ENCODE measurements around the gene CDX1. TPM values are rescaled to one million over a fixed set of nuclear protein-coding genes. Genes with fewer than 3 reads are reported as not detected.

The CDX1 gene
- total RNA-seq, 2 experiments from 2014 or later: not detected

DNA sequence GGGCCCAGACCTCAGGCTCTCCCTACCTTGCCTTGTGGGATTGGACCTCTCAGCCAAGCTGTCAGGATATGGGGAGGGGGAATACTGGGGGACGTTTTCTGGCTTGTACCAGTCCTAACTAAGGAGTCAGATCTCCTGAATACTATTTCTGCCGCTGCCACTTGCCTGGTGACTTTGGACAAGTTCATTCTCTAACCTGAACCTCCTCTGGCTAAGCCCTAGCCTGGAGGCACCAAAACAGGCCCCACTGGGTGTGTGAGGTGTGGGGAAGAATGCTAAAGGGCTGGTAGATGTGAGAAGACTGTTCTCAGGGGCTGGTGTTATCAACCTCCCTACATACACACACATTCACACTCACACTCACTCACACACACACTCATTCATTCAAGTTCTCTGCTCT is 24.4 kb downstream of the CDX1 start:
- Mint-ChIP-seq H3K4me3 (no peak overlapping the region), H3K27me3 (ENCODE audit: low read depth) (peaks cover 61% of the 10 kb centered on the region), H3K9me3 (ENCODE audit: insufficient read depth) (no peaks in the 10 kb centered on the region), H3K4me1 (ENCODE audit: low read depth) (no peaks in the 10 kb centered on the region), H3K36me3 (ENCODE audit: low read depth) (no peaks in the 10 kb centered on the region), H3K27ac (no peak overlapping the region)
- CTCF ChIA-PET: no interaction called here
- POLR2A ChIA-PET: no interaction called here
- ATAC-seq (no peak), DNase-seq (no peak)

- POLR2A ChIA-PET: no interaction called here
- H3K27me3 Mint-ChIP-seq (ENCODE audit: low read depth): peaks cover 57% of the 10 kb centered on the region
- CTCF ChIA-PET: interaction anchor here (1.5 kb wide), 1 partner anchor 17 kb away, joined by 3 read pairs; no protein-coding TSS in a partner anchor
Observed at GRCh38 chr5:150192462-150192861, 25.9 kb downstream of the CDX1 start.

DNA sequence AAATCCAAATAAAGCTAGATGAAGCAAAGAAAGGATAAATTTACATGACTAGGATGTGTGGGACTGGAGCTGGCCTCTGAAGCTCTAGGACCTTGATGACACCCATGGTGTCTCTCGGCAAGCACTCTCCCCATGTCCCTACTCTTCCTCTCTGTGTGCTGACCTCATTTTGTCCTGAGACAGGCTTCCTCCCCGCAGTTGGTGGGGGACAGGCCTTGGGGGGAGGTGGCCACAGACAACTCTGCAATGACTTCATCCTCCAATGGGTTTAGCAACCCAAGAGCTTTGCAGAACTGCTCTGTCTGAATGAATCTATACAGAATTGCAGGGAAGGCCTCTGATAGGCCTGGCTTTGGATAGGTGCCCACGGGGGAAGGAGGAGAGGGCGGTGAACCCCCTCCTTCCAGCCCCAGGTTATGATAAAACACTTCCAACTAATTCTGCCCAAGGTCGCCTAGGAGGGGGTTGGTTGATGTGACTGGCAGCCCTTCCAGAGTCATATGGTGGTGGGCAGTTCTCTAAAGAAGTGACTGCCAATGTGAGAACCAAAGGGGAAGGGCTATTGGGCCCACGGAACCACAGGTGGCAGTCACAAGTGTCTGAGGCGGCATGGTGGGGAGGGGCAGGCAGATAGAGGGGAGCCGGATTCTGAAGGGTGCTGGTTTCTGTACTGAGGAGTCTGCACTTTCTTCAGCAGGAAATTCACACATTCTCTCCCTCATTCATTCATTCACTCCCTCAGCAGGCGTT is 29.3 kb downstream of the CDX1 start:
- Mint-ChIP-seq H3K27ac (no peak overlapping the region), H3K36me3 (ENCODE audit: low read depth) (no peaks in the 10 kb centered on the region), H3K4me1 (ENCODE audit: low read depth) (no peaks in the 10 kb centered on the region), H3K4me3 (no peak overlapping the region), H3K27me3 (ENCODE audit: low read depth) (peaks cover 49% of the 10 kb centered on the region), H3K9me3 (ENCODE audit: insufficient read depth) (no peaks in the 10 kb centered on the region)
- POLR2A ChIA-PET: no interaction called here
- no peak for DNase-seq
- CTCF ChIA-PET: interaction anchor here (1.4 kb wide), 1 partner anchor 67 kb away, joined by 3 read pairs; no protein-coding TSS in a partner anchor
- no peak for ATAC-seq

More at GRCh38 chr5:150192462-150192861, 25.9 kb downstream of the CDX1 start:
- Mint-ChIP-seq H3K36me3 (ENCODE audit: low read depth) (no peaks in the 10 kb centered on the region), H3K4me3 (no peak overlapping the region), H3K4me1 (ENCODE audit: low read depth) (no peaks in the 10 kb centered on the region), H3K9me3 (ENCODE audit: insufficient read depth) (no peaks in the 10 kb centered on the region), H3K27ac (no peak overlapping the region)
- no peak for DNase-seq
- no peak for ATAC-seq

- ChIA-PET CTCF (interaction anchor here (1.3 to 1.4 kb wide), 2 partner anchors 34 to 67 kb away, joined by 3 to 4 read pairs; no protein-coding TSS in a partner anchor), POLR2A (no interaction called here)
- Mint-ChIP-seq H3K36me3 (ENCODE audit: low read depth) (no peaks in the 10 kb centered on the region), H3K4me3 (no peak overlapping the region), H3K9me3 (ENCODE audit: insufficient read depth) (no peaks in the 10 kb centered on the region), H3K27me3 (ENCODE audit: low read depth) (peaks cover 45% of the 10 kb centered on the region), H3K4me1 (ENCODE audit: low read depth) (no peaks in the 10 kb centered on the region), H3K27ac (no peak overlapping the region)
- no peak for DNase-seq
- ATAC-seq: no peak
Observed at GRCh38 chr5:150196514-150196913, 29.9 kb downstream of the CDX1 start.

DNA sequence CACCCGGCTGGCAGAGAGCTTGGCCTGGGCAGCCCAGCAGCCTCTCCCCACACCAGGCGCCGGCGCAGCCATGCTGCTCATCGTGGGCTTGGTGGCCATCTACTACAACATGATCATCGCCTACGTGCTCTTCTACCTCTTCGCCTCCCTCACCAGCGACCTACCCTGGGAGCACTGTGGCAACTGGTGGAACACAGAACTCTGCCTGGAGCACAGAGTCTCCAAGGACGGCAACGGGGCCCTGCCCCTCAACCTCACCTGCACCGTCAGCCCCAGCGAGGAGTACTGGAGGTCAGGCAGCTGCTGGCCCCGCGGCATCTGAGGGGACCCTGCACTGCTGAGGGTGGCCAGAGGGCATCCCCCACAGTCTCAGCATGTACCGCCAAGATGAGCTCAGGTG is 30.4 kb downstream of the CDX1 start:
- H3K4me1 Mint-ChIP-seq (ENCODE audit: low read depth): no peaks in the 10 kb centered on the region
- DNase-seq (no peak), ATAC-seq (no peak)
- CTCF ChIA-PET: interaction anchor here (1.3 kb wide), 1 partner anchor 35 kb away, joined by 4 read pairs; no protein-coding TSS in a partner anchor
- POLR2A ChIA-PET: no interaction called here
- no peak overlapping the region for H3K27ac Mint-ChIP-seq
- H3K4me3 Mint-ChIP-seq: no peak overlapping the region
- H3K9me3 Mint-ChIP-seq (ENCODE audit: insufficient read depth): no peaks in the 10 kb centered on the region
- H3K27me3 Mint-ChIP-seq (ENCODE audit: low read depth): peaks cover 40% of the 10 kb centered on the region
- no peaks in the 10 kb centered on the region for H3K36me3 Mint-ChIP-seq (ENCODE audit: low read depth)

GRCh38 chr5:150197476-150197875 is 30.9 kb downstream of the CDX1 start:
- CTCF ChIA-PET: interaction anchor here (1.3 kb wide), 1 partner anchor 35 kb away, joined by 4 read pairs; no protein-coding TSS in a partner anchor

DNA sequence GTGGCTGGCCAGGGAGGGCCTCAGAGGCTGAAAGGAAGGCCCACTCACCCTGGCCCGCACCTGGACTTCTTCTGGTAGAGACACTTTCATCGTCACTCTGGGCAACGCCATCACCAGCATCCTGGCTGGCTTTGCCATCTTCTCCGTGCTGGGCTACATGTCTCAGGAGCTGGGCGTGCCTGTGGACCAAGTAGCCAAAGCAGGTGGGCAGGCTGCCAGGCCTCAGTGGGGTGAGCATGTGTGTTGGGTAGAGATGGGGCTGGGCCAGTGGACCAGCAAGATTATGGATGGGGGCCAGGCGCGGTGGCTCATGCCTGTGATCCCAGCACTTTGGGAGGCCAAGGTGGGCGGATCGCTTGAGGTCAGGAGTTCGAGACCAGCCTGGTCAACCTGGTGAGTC is 35.9 kb downstream of the CDX1 start:
- ATAC-seq (no peak), DNase-seq (no peak)
- ChIA-PET CTCF (no interaction called here), POLR2A (no interaction called here)
- peaks cover 20% of the 10 kb centered on the region for H3K4me1 Mint-ChIP-seq (ENCODE audit: low read depth)
- H3K27ac Mint-ChIP-seq: no peak overlapping the region
- no peaks in the 10 kb centered on the region for H3K36me3 Mint-ChIP-seq (ENCODE audit: low read depth)
- H3K27me3 Mint-ChIP-seq (ENCODE audit: low read depth): peaks cover 25% of the 10 kb centered on the region
- no peak overlapping the region for H3K4me3 Mint-ChIP-seq
- no peaks in the 10 kb centered on the region for H3K9me3 Mint-ChIP-seq (ENCODE audit: insufficient read depth)

More at GRCh38 chr5:150197476-150197875, 30.9 kb downstream of the CDX1 start:
- DNase-seq (no peak), ATAC-seq (no peak)
- Mint-ChIP-seq H3K4me3 (no peak overlapping the region), H3K36me3 (ENCODE audit: low read depth) (no peaks in the 10 kb centered on the region), H3K4me1 (ENCODE audit: low read depth) (no peaks in the 10 kb centered on the region), H3K27ac (no peak overlapping the region), H3K9me3 (ENCODE audit: insufficient read depth) (no peaks in the 10 kb centered on the region), H3K27me3 (ENCODE audit: low read depth) (peaks cover 40% of the 10 kb centered on the region)
- POLR2A ChIA-PET: no interaction called here

- Mint-ChIP-seq H3K4me1 (ENCODE audit: low read depth) (peaks cover 35% of the 10 kb centered on the region), H3K36me3 (ENCODE audit: low read depth) (no peaks in the 10 kb centered on the region), H3K9me3 (ENCODE audit: insufficient read depth) (no peaks in the 10 kb centered on the region), H3K4me3 (no peak overlapping the region), H3K27me3 (ENCODE audit: low read depth) (peaks cover 30% of the 10 kb centered on the region), H3K27ac (no peak overlapping the region)
- ATAC-seq (no peak), DNase-seq (no peak)
- CTCF ChIA-PET: no interaction called here
- POLR2A ChIA-PET: no interaction called here
Observed at GRCh38 chr5:150203832-150204589, 37.4 kb downstream of the CDX1 start.

DNA sequence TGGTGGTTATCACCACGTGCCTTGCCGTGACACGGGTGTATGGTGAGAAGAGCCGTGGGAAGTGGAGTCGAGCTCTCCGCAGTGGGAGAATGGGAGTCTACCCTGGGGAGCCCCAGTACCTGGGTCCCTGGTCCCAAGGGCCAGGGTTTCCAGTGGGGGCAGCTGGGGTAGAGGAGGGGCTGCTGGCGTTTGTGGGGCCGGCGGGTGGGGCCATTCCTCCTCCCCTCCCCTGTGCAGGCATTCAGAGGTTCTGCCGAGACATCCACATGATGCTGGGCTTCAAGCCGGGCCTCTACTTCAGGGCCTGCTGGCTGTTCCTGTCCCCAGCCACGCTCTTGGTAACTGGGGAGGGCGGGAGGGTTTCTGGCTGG is 38.0 kb downstream of the CDX1 start:
- DNase-seq (no peak), ATAC-seq (no peak)
- no peaks in the 10 kb centered on the region for H3K36me3 Mint-ChIP-seq (ENCODE audit: low read depth)
- CTCF ChIA-PET: no interaction called here
- H3K4me1 Mint-ChIP-seq (ENCODE audit: low read depth): peaks cover 41% of the 10 kb centered on the region
- H3K4me3 Mint-ChIP-seq: no peak overlapping the region
- H3K27ac Mint-ChIP-seq: no peak overlapping the region
- H3K9me3 Mint-ChIP-seq (ENCODE audit: insufficient read depth): no peaks in the 10 kb centered on the region
- peaks cover 25% of the 10 kb centered on the region for H3K27me3 Mint-ChIP-seq (ENCODE audit: low read depth)
- POLR2A ChIA-PET: interaction anchor here (0.6 kb wide), 1 partner anchor 79 kb away, joined by 3 read pairs; no protein-coding TSS in a partner anchor

GRCh38 chr5:150206098-150206778 is 39.7 kb downstream of the CDX1 start:
- Mint-ChIP-seq H3K27me3 (ENCODE audit: low read depth) (peaks cover 26% of the 10 kb centered on the region), H3K9me3 (ENCODE audit: insufficient read depth) (no peaks in the 10 kb centered on the region), H3K4me3 (no peak overlapping the region), H3K36me3 (ENCODE audit: low read depth) (no peaks in the 10 kb centered on the region), H3K4me1 (ENCODE audit: low read depth) (peaks cover 56% of the 10 kb centered on the region), H3K27ac (peak overlapping the region; percentile 67)
- DNase-seq: peak; percentile 72
- CTCF ChIA-PET: interaction anchor here (0.8 to 4.9 kb wide), 6 partner anchors 9 to 76 kb away, joined by 4 to 23 read pairs (median 6); no protein-coding TSS in a partner anchor
- POLR2A ChIA-PET: no interaction called here
- ATAC-seq: peak; percentile 57

- no peak overlapping the region for H3K4me3 Mint-ChIP-seq
- peaks cover 56% of the 10 kb centered on the region for H3K4me1 Mint-ChIP-seq (ENCODE audit: low read depth)
- ATAC-seq (no peak), DNase-seq (no peak)
- H3K9me3 Mint-ChIP-seq (ENCODE audit: insufficient read depth): no peaks in the 10 kb centered on the region
- H3K27ac Mint-ChIP-seq: no peak overlapping the region
- peaks cover 26% of the 10 kb centered on the region for H3K27me3 Mint-ChIP-seq (ENCODE audit: low read depth)
- ChIA-PET POLR2A (no interaction called here), CTCF (interaction anchor here (0.8 to 4.9 kb wide), 6 partner anchors 9 to 77 kb away, joined by 4 to 23 read pairs (median 6); no protein-coding TSS in a partner anchor)
- H3K36me3 Mint-ChIP-seq (ENCODE audit: low read depth): no peaks in the 10 kb centered on the region
Observed at GRCh38 chr5:150206779-150207115, 40.2 kb downstream of the CDX1 start.

Data from activated CD8-positive, alpha-beta T cell treated with anti-CD3 and anti-CD28 coated beads, Interleukin-2, amount 10 ng/mL, durations not matched to agents 7 days and 5 days (primary cell).